Mesenchymal stem cell (in vitro differentiated cells and primary cell): ENCODE measurements around the gene TRIM31. TPM values are rescaled to one million over a fixed set of nuclear protein-coding genes. Genes with fewer than 3 reads are reported as not detected.

Experiments used
- DNase-seq: peaks from one replicate; pipeline ENCODE4 v3.0.0-alpha.2; 2013
- H2AFZ ChIP-seq: one replicate; pipeline ENCODE4 v1.6.1; 2013; ENCODE audit warnings: low read depth, mild to moderate bottlenecking, control low read depth, inconsistent platforms, low read length, moderate library complexity
- H2AK5ac ChIP-seq: 2 replicates; pipeline ENCODE4 v1.6.1; 2013; ENCODE audit warnings: low read length, moderate library complexity, mild to moderate bottlenecking, inconsistent platforms; ENCODE audit not compliant: severe bottlenecking
- H2BK120ac ChIP-seq: one replicate; pipeline ENCODE4 v1.6.1; 2013; ENCODE audit warnings: low read depth, mild to moderate bottlenecking, inconsistent platforms, low read length, moderate library complexity
- H2BK12ac ChIP-seq, 2 experiments: one replicate each; pipeline ENCODE4 v1.6.1; 2013; ENCODE audit warnings: inconsistent platforms in 2 of 2, low read length in 2 of 2, mild to moderate bottlenecking in 2 of 2, moderate library complexity in 2 of 2, control low read depth in 1 of 2
- H2BK15ac ChIP-seq: one replicate; pipeline ENCODE4 v1.6.1; 2013; ENCODE audit warnings: mild to moderate bottlenecking, low read depth, inconsistent platforms; ENCODE audit not compliant: poor library complexity, severe bottlenecking
- H2BK5ac ChIP-seq: 2 replicates; pipeline ENCODE4 v1.6.1; 2013; ENCODE audit warnings: low read depth, mild to moderate bottlenecking, low read length, control low read depth, inconsistent platforms; ENCODE audit not compliant: poor library complexity, severe bottlenecking
- H3K14ac ChIP-seq, 2 experiments: one replicate each; pipeline ENCODE4 v1.6.1; 2013; ENCODE audit warnings: inconsistent platforms in 2 of 2, low read length in 2 of 2, control low read depth in 1 of 2, mild to moderate bottlenecking in 1 of 2, moderate library complexity in 1 of 2
- H3K18ac ChIP-seq, 2 experiments: one replicate each; pipeline ENCODE4 v1.6.1; 2013; ENCODE audit warnings: inconsistent platforms in 2 of 2, low read length in 2 of 2, control low read depth in 1 of 2, low read depth in 1 of 2, mild to moderate bottlenecking in 1 of 2
- H3K23ac ChIP-seq, 2 experiments: one replicate each; pipeline ENCODE4 v1.6.1; 2013; ENCODE audit warnings: inconsistent platforms in 2 of 2, low read length in 2 of 2, mild to moderate bottlenecking in 2 of 2, moderate library complexity in 2 of 2, control low read depth in 1 of 2
- H3K27ac ChIP-seq: 2 replicates; pipeline ENCODE4 v1.5.1; 2013; ENCODE audit warnings: mild to moderate bottlenecking, moderate library complexity, low read length, control low read depth, inconsistent platforms; ENCODE audit not compliant: poor library complexity, severe bottlenecking
- H3K27me3 ChIP-seq, 2 experiments: 2 replicates each; pipeline versions ENCODE4 v1.6.1 to v1.7.0; 2013; ENCODE audit warnings: low read length in 2 of 2, mild to moderate bottlenecking in 2 of 2, moderate library complexity in 2 of 2, control low read depth in 1 of 2, inconsistent platforms in 1 of 2; ENCODE audit not compliant: control insufficient read depth in 1 of 2, insufficient read depth in 1 of 2
- H3K36me3 ChIP-seq, 2 experiments: 2 replicates each; pipeline versions ENCODE4 v1.6.1 to v1.7.0; 2013; ENCODE audit warnings: low read length in 2 of 2, control low read depth in 1 of 2, inconsistent platforms in 1 of 2, low read depth in 1 of 2, mild to moderate bottlenecking in 1 of 2; ENCODE audit not compliant: insufficient read depth in 2 of 2, control insufficient read depth in 1 of 2
- H3K4ac ChIP-seq, 2 experiments: one replicate each; pipeline ENCODE4 v1.6.1; 2013; ENCODE audit warnings: inconsistent platforms in 2 of 2, low read length in 2 of 2, mild to moderate bottlenecking in 2 of 2, moderate library complexity in 2 of 2, control low read depth in 1 of 2, low read depth in 1 of 2
- H3K4me1 ChIP-seq: 2 replicates; pipeline ENCODE4 v1.6.1; 2013; ENCODE audit warnings: low read depth, low read length, control low read depth; ENCODE audit not compliant: control insufficient read depth, insufficient read depth
- H3K4me2 ChIP-seq: 2 replicates; pipeline ENCODE4 v1.6.1; 2013; ENCODE audit warnings: low read length, mild to moderate bottlenecking, inconsistent platforms; ENCODE audit not compliant: poor library complexity, severe bottlenecking
- H3K4me3 ChIP-seq, 2 experiments: 2 replicates each; pipeline versions ENCODE4 v1.5.1 to v1.7.0; 2013; ENCODE audit warnings: low read length in 2 of 2, mild to moderate bottlenecking in 2 of 2, control low read depth in 1 of 2, low read depth in 1 of 2; ENCODE audit not compliant: insufficient read depth in 1 of 2
- H3K79me1 ChIP-seq: replicated peaks from 2 replicates; pipeline ENCODE4 v1.6.1; 2013; ENCODE audit warnings: mild to moderate bottlenecking, control low read depth, low read length, inconsistent platforms; ENCODE audit not compliant: poor library complexity, severe bottlenecking
- H3K9ac ChIP-seq: 2 replicates; pipeline ENCODE4 v1.7.0; 2013; ENCODE audit warnings: mild to moderate bottlenecking, low read length, moderate library complexity
- H3K9me3 ChIP-seq: 2 replicates; pipeline ENCODE4 v1.7.0; 2013; ENCODE audit warnings: mild to moderate bottlenecking, low read length; ENCODE audit not compliant: control insufficient read depth
- H4K8ac ChIP-seq: one replicate; pipeline ENCODE4 v1.6.1; 2013; ENCODE audit warnings: inconsistent platforms, mild to moderate bottlenecking, low read length, moderate library complexity
- H4K91ac ChIP-seq: one replicate; pipeline ENCODE4 v1.6.1; 2013; ENCODE audit warnings: mild to moderate bottlenecking, low read length, inconsistent platforms
- WGBS: methylation state at CpG from one replicate; pipeline ENCODE4 v1.1.7; 2013; ENCODE audit warnings: mixed read lengths; 5-methylcytosine and 5-hydroxymethylcytosine counted together
- polyA plus RNA-seq, 2 experiments: library from polyadenylated mRNA; stranded (reverse); fragments of 200-250 nt; gene quantifications; one replicate each; pipeline ENCODE4 v1.2.3, GENCODE V29; 2013

TRIM31 gene, protein sequence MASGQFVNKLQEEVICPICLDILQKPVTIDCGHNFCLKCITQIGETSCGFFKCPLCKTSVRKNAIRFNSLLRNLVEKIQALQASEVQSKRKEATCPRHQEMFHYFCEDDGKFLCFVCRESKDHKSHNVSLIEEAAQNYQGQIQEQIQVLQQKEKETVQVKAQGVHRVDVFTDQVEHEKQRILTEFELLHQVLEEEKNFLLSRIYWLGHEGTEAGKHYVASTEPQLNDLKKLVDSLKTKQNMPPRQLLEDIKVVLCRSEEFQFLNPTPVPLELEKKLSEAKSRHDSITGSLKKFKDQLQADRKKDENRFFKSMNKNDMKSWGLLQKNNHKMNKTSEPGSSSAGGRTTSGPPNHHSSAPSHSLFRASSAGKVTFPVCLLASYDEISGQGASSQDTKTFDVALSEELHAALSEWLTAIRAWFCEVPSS
- not detected for polyA plus RNA-seq (2013, experiment 1 of 2)
- polyA plus RNA-seq (2013, experiment 2 of 2) = not detected

DNA sequence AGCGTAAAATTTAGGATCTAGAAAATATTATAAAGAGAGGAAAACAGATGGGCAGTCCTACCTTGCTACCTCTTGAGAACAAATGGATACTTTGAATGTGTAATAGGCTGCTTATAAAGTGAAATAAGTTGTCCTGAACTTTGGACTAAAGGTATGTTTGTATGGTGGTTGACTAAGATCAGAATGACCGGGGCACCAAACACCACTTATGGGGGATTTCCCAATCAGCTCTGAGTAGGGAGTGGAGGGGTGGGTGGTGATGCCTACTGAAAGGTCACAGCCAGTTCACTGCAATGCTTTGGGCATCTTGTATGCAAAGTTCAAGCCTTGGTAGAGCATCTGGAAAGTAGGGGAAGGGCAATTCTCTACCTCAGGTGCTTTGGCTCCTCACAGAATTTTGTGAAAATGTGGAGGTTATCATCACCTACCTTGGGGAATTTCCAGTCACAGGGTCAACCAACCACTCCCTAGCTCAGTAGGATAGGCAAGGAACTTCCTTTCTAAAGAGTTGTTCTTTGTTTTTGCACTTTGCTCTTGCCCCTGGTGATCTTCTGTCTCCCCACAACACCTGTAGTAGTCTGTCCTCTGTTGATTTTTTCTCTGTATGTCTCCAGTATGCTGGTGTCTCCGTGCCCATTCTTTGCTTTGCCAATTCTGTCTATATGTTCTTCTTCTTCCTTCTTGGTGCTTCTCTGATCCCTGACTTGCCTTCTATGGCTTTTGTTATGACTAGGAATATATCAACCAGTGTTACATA, at the start of gene TRIM31:
Gene TRIM31, minus strand, starts transcription at position 88 of the 757 bp plus-strand sequence. CDS start 285 bp downstream, outside the sequence.
- Histone ChIP-seq H3K36me3 (no peaks in the 10 kb centered on the region), H2BK15ac (no peak within 1 kb of the TSS), H3K4me3 (no peak within 1 kb of the TSS), H3K27ac (no peak within 1 kb of the TSS), H2AK5ac (no peak within 1 kb of the TSS), H2BK120ac (no peak within 1 kb of the TSS), H4K91ac (no peak within 1 kb of the TSS), H2BK12ac (no peak within 1 kb of the TSS), H3K4ac (no peak within 1 kb of the TSS), H3K4me2 (no peak within 1 kb of the TSS), H3K4me1 (no peaks in the 10 kb centered on the region), H3K18ac (no peak within 1 kb of the TSS), H3K23ac (no peak within 1 kb of the TSS), H3K27me3 (peaks cover 42 to 55% of the 10 kb centered on the region in 2 experiments), H2AFZ (no peak within 1 kb of the TSS), H3K9me3 (no peaks in the 10 kb centered on the region), H3K79me1 (no peaks in the 10 kb centered on the region), H3K14ac (no peak within 1 kb of the TSS), H4K8ac (no peak within 1 kb of the TSS), H3K9ac (no peak within 1 kb of the TSS), H2BK5ac (no peak within 1 kb of the TSS)
- WGBS = 61% methylated on average over 3 of the region's 3 CpGs
- DNase-seq = no peak

DNA sequence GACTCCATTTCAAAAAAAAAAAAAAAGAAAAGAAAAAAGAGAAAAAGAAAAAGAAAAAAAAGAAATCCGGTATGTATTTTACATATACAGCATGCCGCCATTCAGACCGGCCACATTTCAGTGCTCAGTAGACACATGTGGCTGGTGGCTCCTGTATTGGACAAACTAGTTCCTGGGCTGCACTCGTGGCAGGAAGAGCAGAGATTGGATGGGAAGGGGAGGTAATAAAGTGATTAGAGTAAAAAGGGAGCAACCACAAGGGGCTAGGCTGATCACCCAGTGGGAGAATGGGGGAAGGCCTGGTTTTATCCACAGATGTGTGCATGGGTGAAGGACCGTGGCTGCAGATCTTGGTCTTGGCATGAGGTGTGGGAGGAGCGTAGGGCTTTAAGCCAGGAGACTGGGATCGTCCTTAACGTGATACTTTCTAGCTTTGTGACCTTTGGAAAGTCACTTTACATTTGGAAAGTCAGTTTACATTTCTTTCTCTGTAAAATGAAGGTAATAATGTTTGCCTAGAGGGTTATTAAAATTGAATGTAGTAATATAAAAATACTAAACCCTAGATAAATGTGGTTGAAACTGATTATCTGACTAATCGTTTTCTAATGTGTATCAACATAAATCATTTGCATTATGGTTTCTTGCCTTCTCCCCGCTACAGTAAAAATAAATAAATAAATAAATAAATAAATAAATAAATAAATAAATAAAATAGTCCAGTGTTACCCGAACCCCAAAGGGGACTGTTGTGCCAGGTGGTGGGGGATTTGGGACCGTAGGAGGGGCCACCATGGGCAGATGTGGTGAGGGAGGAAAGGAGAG, 49.6 kb upstream of the TRIM31 start:
- Histone ChIP-seq H3K4me3 (no peak overlapping the region), H3K4me1 (no peaks in the 10 kb centered on the region), H3K79me1 (no peaks in the 10 kb centered on the region), H3K9ac (no peak overlapping the region), H3K4me2 (no peak overlapping the region), H3K18ac (no peak overlapping the region), H4K8ac (no peak overlapping the region), H3K23ac (no peak overlapping the region), H2BK5ac (no peak overlapping the region), H2AFZ (no peak overlapping the region), H3K4ac (no peak overlapping the region), H2BK120ac (no peak overlapping the region), H2AK5ac (no peak overlapping the region), H3K27ac (no peak overlapping the region), H3K27me3 (peaks cover 23 to 36% of the 10 kb centered on the region in 2 experiments), H2BK12ac (no peak overlapping the region), H2BK15ac (no peak overlapping the region), H3K9me3 (no peaks in the 10 kb centered on the region), H3K36me3 (no peaks in the 10 kb centered on the region), H3K14ac (no peak overlapping the region), H4K91ac (no peak overlapping the region)
- WGBS = 85% methylated on average over 10 of the region's 12 CpGs
- DNase-seq = no peak

DNA sequence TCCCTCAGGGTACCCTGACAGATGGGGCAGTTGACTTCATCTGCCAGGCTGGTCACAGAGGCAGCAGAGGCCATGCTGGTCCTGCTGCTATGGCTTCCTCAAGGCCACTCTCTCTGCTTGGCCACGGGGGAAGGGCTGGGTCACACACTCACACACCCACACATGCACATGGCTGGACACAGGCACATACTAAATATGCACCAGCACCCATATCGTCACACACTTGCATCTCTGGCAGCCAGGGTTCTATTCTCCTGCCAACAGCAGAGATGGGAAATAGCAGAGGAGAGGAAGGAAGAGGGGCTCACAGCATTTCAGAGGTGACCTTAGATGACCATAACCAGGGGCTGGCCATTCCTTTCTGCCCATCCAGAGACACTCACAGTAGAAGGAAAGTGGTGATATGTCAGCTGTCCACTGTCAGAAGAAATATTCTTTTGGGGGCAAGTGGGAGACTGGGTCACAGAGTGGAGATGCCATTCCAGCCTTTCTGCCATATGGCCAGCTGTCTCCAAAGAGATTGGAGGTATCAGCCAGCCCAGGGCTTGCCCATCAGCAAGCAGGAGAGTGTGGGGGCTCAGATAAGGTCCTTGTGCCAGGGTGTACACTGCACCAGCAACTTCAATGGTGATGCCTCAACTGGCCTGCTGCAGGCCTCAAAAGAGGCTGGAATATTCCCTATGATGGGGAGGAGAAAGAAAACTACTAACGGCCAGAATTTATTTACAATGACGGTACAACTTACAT, 48.1 kb upstream of the TRIM31 start, which contains the start of gene TRIM10:
Gene TRIM10, minus strand, starts transcription at position 427 of the 747 bp plus-strand sequence. Its CDS starts 353 bp downstream, at position 74.
- Histone ChIP-seq H4K8ac (no peak within 1 kb of the TSS), H2BK15ac (no peak within 1 kb of the TSS), H3K9ac (no peak within 1 kb of the TSS), H2AK5ac (no peak within 1 kb of the TSS), H3K18ac (no peak within 1 kb of the TSS), H3K27ac (no peak within 1 kb of the TSS), H3K36me3 (no peaks in the 10 kb centered on the region), H3K27me3 (peaks cover 12 to 29% of the 10 kb centered on the region in 2 experiments), H2BK120ac (no peak within 1 kb of the TSS), H3K4ac (no peak within 1 kb of the TSS), H3K79me1 (no peaks in the 10 kb centered on the region), H3K14ac (peak within 1 kb of the TSS in 1 of 2 experiments; percentile 48), H3K4me2 (no peak within 1 kb of the TSS), H3K4me3 (no peak within 1 kb of the TSS), H3K23ac (no peak within 1 kb of the TSS), H3K4me1 (peaks cover 5% of the 10 kb centered on the region), H2AFZ (no peak within 1 kb of the TSS), H2BK12ac (no peak within 1 kb of the TSS), H3K9me3 (no peaks in the 10 kb centered on the region), H2BK5ac (no peak within 1 kb of the TSS), H4K91ac (no peak within 1 kb of the TSS)
- WGBS = 77% methylated on average over 3 of the region's 4 CpGs
- no peak for DNase-seq
